PC-3 (cell line): ENCODE data around the gene PSMA8. TPM values are rescaled to one million over a fixed set of nuclear protein-coding genes. Genes with fewer than 3 reads are reported as not detected.
"Not testable (repeated sequence)": the region's sequence is repeated elsewhere in the genome, so short reads cannot be mapped to it uniquely, and the experiment has no call there.

ENCODE experiments used
- ATAC-seq: fragments of 200-7000 bp; cut with Tn5 transposase; 2 replicates; pipeline ENCODE4 v1.9.1; 2020; ENCODE audit warnings: mild to moderate bottlenecking, moderate library complexity
- BruUV-seq: library from RNA; stranded (reverse); fragments of 400-500 nt; replicated peaks from 2 replicates; lab custom pipeline; 2021; lab: Mats Ljungman, UMichigan
- CTCF ChIA-PET: fragments of 300-600 bp; sonication (Branson Sonifier 250); formaldehyde crosslinking; loops from one replicate; lab custom pipeline; 2022; ENCODE audit warnings: antibody characterized with exemption; lab: Charles Lee
- POLR2A ChIA-PET: fragments of 300-600 bp; sonication (Branson Sonifier 250); formaldehyde crosslinking; loops from one replicate; lab custom pipeline; 2022; ENCODE audit warnings: antibody characterized with exemption; ENCODE audit not compliant: unreplicated experiment; lab: Charles Lee
- DNase-seq: peaks from one replicate; pipeline ENCODE4 v3.0.0-alpha.2; 2015
- H2AFZ ChIP-seq: fragments of 300-600 bp; sonication (generic); 2 replicates; pipeline ENCODE4 v1.6.0; 2016; ENCODE audit warnings: antibody characterized with exemption, low read length
- H3F3A ChIP-seq: fragments of 300-600 bp; sonication (generic); one replicate; pipeline ENCODE4 v1.6.0; 2017; ENCODE audit warnings: antibody characterized with exemption, low read length, control low read depth, mild to moderate bottlenecking; ENCODE audit not compliant: unreplicated experiment
- H3K27ac ChIP-seq: fragments of 300-600 bp; sonication (generic); 2 replicates; pipeline ENCODE4 v1.5.1; 2016; ENCODE audit warnings: mild to moderate bottlenecking, low read length
- H3K27me3 ChIP-seq: fragments of 300-600 bp; sonication (generic); 2 replicates; pipeline ENCODE4 v1.6.1; 2016; ENCODE audit warnings: low read length, mixed read lengths
- H3K36me3 ChIP-seq: fragments of 300-600 bp; sonication (generic); 2 replicates; pipeline ENCODE4 v1.6.1; 2016; ENCODE audit warnings: low read depth, mixed run types, low read length, mixed read lengths
- H3K4me1 ChIP-seq: fragments of 300-600 bp; sonication (generic); 2 replicates; pipeline ENCODE4 v1.5.1; 2016; ENCODE audit warnings: low read length; ENCODE audit not compliant: insufficient read depth
- H3K4me2 ChIP-seq: fragments of 300-600 bp; sonication (generic); 2 replicates; pipeline ENCODE4 v1.6.0; 2016; ENCODE audit warnings: low read length
- H3K4me3 ChIP-seq: fragments of 300-600 bp; sonication (generic); 2 replicates; pipeline ENCODE4 v1.5.1; 2016; ENCODE audit warnings: mild to moderate bottlenecking, low read length, mixed read lengths
- H3K79me2 ChIP-seq: fragments of 300-600 bp; sonication (generic); 2 replicates; pipeline ENCODE4 v1.6.1; 2017; ENCODE audit warnings: low read length, mixed read lengths
- H3K9ac ChIP-seq: fragments of 300-600 bp; sonication (generic); 2 replicates; pipeline ENCODE4 v1.6.0; 2016; ENCODE audit warnings: mild to moderate bottlenecking, low read length
- H3K9me2 ChIP-seq: fragments of 300-600 bp; sonication (generic); replicated peaks from 2 replicates; pipeline ENCODE4 v1.6.1; 2016; ENCODE audit warnings: mixed run types, low read length, mixed read lengths
- H3K9me3 ChIP-seq: fragments of 300-600 bp; sonication (generic); 2 replicates; pipeline ENCODE4 v1.6.1; 2016; ENCODE audit warnings: low read length, mixed read lengths
- H4K20me1 ChIP-seq: fragments of 300-600 bp; sonication (generic); 2 replicates; pipeline ENCODE4 v1.6.1; 2016; ENCODE audit warnings: low read length, mixed read lengths
- EZH2 ChIP-seq: fragments of 300-600 bp; sonication (generic); IDR thresholded peaks from one replicate; pipeline ENCODE4 v1.6.1; 2017; ENCODE audit warnings: antibody characterized with exemption, mild to moderate bottlenecking, low read length; ENCODE audit not compliant: unreplicated experiment
- EZH2phosphoT487 ChIP-seq: fragments of 300-600 bp; sonication (generic); IDR thresholded peaks from 2 replicates; pipeline ENCODE4 v1.6.1; 2018; ENCODE audit warnings: mild to moderate bottlenecking, antibody characterized with exemption, low read length, borderline replicate concordance
- intact Hi-C: fragments of 100-400 bp; cut with micrococcal nuclease; formaldehyde crosslinking; loops from 2 replicates; pipeline ENCODE4 v1.9.0; 2023
- total RNA-seq: library from RNA; depleted of rRNA; stranded (reverse); fragments of >200 nt; gene quantifications from 2 replicates; pipeline ENCODE4 v1.2.3, GENCODE V29; 2014
- TF ChIP-seq, protein P1 (sequence below): fragments of 300-600 bp; sonication (generic); conservative IDR thresholded peaks from 2 replicates; pipeline ENCODE4 v1.5.1; 2017; ENCODE audit warnings: antibody characterized with exemption, low read depth, mild to moderate bottlenecking, low read length

Gene PSMA8
- total RNA-seq, 1 experiment from 2014 or later, result not detected

DNA sequence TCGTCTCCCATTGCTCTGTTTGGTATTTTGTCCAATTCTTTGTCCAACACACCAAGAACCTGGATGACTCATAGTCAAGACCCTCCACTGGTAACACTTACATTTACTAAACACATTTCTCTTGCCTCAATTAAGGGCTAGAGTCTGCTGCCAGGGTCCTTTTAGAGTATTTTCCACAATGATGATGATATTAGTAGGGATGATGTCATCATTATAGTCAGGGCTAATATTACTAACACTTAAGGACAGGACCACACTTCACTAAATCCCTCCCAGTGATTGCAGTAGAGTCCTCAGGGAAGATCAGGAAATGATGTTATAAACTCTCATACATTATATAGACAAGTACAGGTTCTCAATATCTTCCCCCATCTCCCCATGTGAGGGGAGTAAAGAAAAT, 29.6 kb upstream of the PSMA8 start:
- intact Hi-C loops, result no loop called here
- CTCF ChIA-PET, result no interaction called here
- DNase-seq, result no peak

DNA sequence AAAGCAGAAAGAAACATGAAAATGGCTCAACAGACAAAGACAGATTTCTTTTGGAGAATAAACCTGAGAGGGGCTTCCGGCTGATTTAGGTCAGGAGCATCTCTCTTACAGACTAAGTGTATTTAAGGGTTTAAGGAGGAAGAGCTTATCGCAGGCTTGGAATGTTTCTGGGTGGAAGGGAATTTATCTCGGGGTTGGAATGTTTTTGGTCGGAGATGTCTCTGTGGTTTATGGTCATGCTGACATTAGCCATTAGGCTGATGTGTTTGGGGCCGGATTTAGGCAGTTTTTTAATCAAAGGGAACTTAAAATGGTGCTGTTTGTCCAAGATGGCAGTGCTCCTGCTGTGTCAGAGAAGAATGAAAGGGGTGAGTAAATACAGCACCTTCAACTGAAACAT, 14.4 kb upstream of the PSMA8 start:
- no peaks in the 10 kb centered on the region for H3K9me3 ChIP-seq
- ATAC-seq (no peak), DNase-seq (no peak)
- H3K4me3 ChIP-seq, result no peak overlapping the region
- H3K9ac ChIP-seq, result no peak overlapping the region
- intact Hi-C loops, result no loop called here
- H3F3A ChIP-seq, result no peaks in the 10 kb centered on the region
- no peak overlapping the region for H2AFZ ChIP-seq
- H3K36me3 ChIP-seq, result no peaks in the 10 kb centered on the region
- H3K4me2 ChIP-seq, result no peak overlapping the region
- H3K4me1 ChIP-seq, result no peaks in the 10 kb centered on the region
- no peak for TF ChIP-seq EZH2phosphoT487
- TF ChIP-seq, protein P1, sequence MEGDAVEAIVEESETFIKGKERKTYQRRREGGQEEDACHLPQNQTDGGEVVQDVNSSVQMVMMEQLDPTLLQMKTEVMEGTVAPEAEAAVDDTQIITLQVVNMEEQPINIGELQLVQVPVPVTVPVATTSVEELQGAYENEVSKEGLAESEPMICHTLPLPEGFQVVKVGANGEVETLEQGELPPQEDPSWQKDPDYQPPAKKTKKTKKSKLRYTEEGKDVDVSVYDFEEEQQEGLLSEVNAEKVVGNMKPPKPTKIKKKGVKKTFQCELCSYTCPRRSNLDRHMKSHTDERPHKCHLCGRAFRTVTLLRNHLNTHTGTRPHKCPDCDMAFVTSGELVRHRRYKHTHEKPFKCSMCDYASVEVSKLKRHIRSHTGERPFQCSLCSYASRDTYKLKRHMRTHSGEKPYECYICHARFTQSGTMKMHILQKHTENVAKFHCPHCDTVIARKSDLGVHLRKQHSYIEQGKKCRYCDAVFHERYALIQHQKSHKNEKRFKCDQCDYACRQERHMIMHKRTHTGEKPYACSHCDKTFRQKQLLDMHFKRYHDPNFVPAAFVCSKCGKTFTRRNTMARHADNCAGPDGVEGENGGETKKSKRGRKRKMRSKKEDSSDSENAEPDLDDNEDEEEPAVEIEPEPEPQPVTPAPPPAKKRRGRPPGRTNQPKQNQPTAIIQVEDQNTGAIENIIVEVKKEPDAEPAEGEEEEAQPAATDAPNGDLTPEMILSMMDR, result no peak
- no peak for TF ChIP-seq EZH2
- BruUV-seq, result no TSS peak
- CTCF ChIA-PET, result no interaction called here
- peaks cover 65% of the 10 kb centered on the region for H3K27me3 ChIP-seq
- no peaks in the 10 kb centered on the region for H3K79me2 ChIP-seq
- POLR2A ChIA-PET, result no interaction called here
- H4K20me1 ChIP-seq, result no peaks in the 10 kb centered on the region
- H3K27ac ChIP-seq, result no peak overlapping the region
- H3K9me2 ChIP-seq, result no peaks in the 10 kb centered on the region

More for the DNA sequence above, 29.6 kb upstream of the PSMA8 start:
- no peaks in the 10 kb centered on the region for H3K4me1 ChIP-seq
- no peaks in the 10 kb centered on the region for H3F3A ChIP-seq
- no peak overlapping the region for H2AFZ ChIP-seq
- no peak overlapping the region for H3K4me3 ChIP-seq
- no peaks in the 10 kb centered on the region for H3K79me2 ChIP-seq
- no peak overlapping the region for H3K9ac ChIP-seq
- no TSS peak for BruUV-seq
- no peaks in the 10 kb centered on the region for H3K9me2 ChIP-seq
- POLR2A ChIA-PET, result no interaction called here
- H3K4me2 ChIP-seq, result no peak overlapping the region
- H3K36me3 ChIP-seq, result no peaks in the 10 kb centered on the region
- H3K27me3 ChIP-seq, result peaks cover 7% of the 10 kb centered on the region; the same call in 1 of the 2 replicates
- H3K27ac ChIP-seq, result no peak overlapping the region
- no peak for ATAC-seq
- no peaks in the 10 kb centered on the region for H3K9me3 ChIP-seq
- no peaks in the 10 kb centered on the region for H4K20me1 ChIP-seq
- TF ChIP-seq EZH2phosphoT487 (no peak), EZH2 (no peak)
- TF ChIP-seq, protein P1, result no peak

DNA sequence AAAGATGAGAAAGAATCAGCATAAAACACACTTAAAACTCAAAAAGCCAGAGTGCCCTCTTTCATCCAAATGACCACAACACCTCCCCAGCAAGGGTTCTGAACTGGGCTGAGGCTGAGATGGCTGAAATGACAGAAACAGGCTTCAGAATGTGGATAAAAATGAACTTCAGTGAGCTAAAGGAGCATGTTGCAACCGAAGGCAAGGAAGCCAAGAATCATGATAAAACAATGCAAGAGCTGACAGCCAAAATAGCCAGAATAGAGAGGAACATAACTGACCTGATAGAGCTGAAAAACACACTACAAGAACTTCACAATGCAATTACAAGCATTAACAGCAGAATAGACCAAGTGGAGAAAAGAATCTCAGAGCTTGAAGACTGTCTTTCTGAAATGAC, 12.2 kb upstream of the PSMA8 start:
- Histone ChIP-seq H4K20me1 (no peaks in the 10 kb centered on the region), H3K4me1 (no peaks in the 10 kb centered on the region), H3K9ac (no peak overlapping the region), H3K4me2 (no peak overlapping the region), H3K79me2 (no peaks in the 10 kb centered on the region), H3K36me3 (no peaks in the 10 kb centered on the region), H3K27me3 (peaks cover 62% of the 10 kb centered on the region), H3F3A (no peaks in the 10 kb centered on the region), H3K9me2 (no peaks in the 10 kb centered on the region), H3K4me3 (no peak overlapping the region), H2AFZ (no peak overlapping the region), H3K9me3 (no peaks in the 10 kb centered on the region), H3K27ac (no peak overlapping the region)
- DNase-seq (no peak), ATAC-seq (no peak)
- intact Hi-C loops, result no loop called here
- BruUV-seq, result no TSS peak
- no peak for TF ChIP-seq EZH2
- TF ChIP-seq, protein P1, result no peak
- no peak for TF ChIP-seq EZH2phosphoT487
- ChIA-PET POLR2A (no interaction called here), CTCF (no interaction called here)

DNA sequence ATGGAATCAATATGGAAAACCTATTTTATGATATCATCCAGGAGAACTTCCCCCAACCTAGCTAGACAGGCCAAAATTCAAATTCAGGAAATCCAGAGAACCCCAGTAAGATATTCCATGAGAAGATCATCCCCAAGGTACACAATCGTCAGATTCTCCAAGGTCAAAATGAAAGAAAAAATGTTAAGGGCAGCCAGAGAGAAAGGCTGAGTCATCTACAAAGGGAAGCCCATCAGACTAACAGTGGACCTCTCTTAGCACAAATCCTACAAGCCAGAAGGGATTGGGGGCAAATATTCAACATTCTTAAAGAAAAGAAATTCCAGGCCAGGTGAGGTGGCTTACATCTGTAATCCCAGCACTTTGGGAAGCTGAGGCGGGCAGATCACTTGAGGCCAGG, 11.7 kb upstream of the PSMA8 start:
- peaks cover 64% of the 10 kb centered on the region for H3K27me3 ChIP-seq
- H4K20me1 ChIP-seq, H3K9ac ChIP-seq, H3F3A ChIP-seq, H3K27ac ChIP-seq, H3K9me3 ChIP-seq, POLR2A ChIA-PET, intact Hi-C loops, H3K4me2 ChIP-seq, ATAC-seq, H2AFZ ChIP-seq, H3K4me3 ChIP-seq, H3K9me2 ChIP-seq, H3K4me1 ChIP-seq, DNase-seq, BruUV-seq, H3K36me3 ChIP-seq, H3K79me2 ChIP-seq: not testable (repeated sequence)
- CTCF ChIA-PET, result interaction anchor here (0.6 kb wide), 1 partner anchor 147 kb away, joined by 4 read pairs; no protein-coding TSS in a partner anchor
